HEK293 (cell line): Measurements from ENCODE around the gene GALNT4.

Experiments used
- EGR2 ChIP-seq: fragments of 450-650 bp; formaldehyde crosslinking; IDR thresholded peaks from 2 replicates; pipeline ENCODE4 v1.5.1; 2016; ENCODE audit warnings: low read depth, missing biosample characterization, missing genetic modification characterization
- KLF1 ChIP-seq: fragments of 450-650 bp; formaldehyde crosslinking; IDR thresholded peaks from 2 replicates; pipeline ENCODE4 v1.5.1; 2016; ENCODE audit warnings: missing biosample characterization, missing genetic modification characterization
- KLF7 ChIP-seq: fragments of 450-650 bp; formaldehyde crosslinking; IDR thresholded peaks from 2 replicates; pipeline ENCODE4 v1.5.1; 2016; ENCODE audit warnings: missing biosample characterization, missing genetic modification characterization, borderline replicate concordance
- ZNF140 ChIP-seq: fragments of 450-650 bp; formaldehyde crosslinking; IDR thresholded peaks from 2 replicates; pipeline ENCODE4 v1.5.1; 2016; ENCODE audit warnings: missing biosample characterization, missing genetic modification characterization
- ZNF24 ChIP-seq: fragments of 450-650 bp; formaldehyde crosslinking; IDR thresholded peaks from 2 replicates; pipeline ENCODE4 v1.5.1; 2016; ENCODE audit warnings: missing biosample characterization, missing genetic modification characterization
- ZNF404 ChIP-seq: fragments of 450-650 bp; formaldehyde crosslinking; IDR thresholded peaks from 2 replicates; pipeline ENCODE4 v1.5.1; 2017; ENCODE audit warnings: missing biosample characterization, missing genetic modification characterization
- ZNF660 ChIP-seq: fragments of 450-650 bp; IDR thresholded peaks from 2 replicates; pipeline ENCODE4 v1.5.1; 2018; ENCODE audit warnings: missing biosample characterization, mild to moderate bottlenecking, missing genetic modification characterization
- ZNF670 ChIP-seq: fragments of 450-650 bp; formaldehyde crosslinking; IDR thresholded peaks from 2 replicates; pipeline ENCODE4 v1.5.1; 2016; ENCODE audit warnings: missing biosample characterization, missing genetic modification characterization, low read depth
- ZNF707 ChIP-seq: fragments of 450-650 bp; formaldehyde crosslinking; IDR thresholded peaks from 2 replicates; pipeline ENCODE4 v1.5.1; 2016; ENCODE audit warnings: missing biosample characterization, missing genetic modification characterization
- TF ChIP-seq, protein P1 (sequence below): fragments of 450-650 bp; formaldehyde crosslinking; IDR thresholded peaks from 2 replicates; pipeline ENCODE4 v1.5.1; 2016; ENCODE audit warnings: missing biosample characterization, missing genetic modification characterization
- TF ChIP-seq, protein P2 (sequence below): fragments of 450-650 bp; formaldehyde crosslinking; IDR thresholded peaks from 2 replicates; pipeline ENCODE4 v1.5.1; 2016; ENCODE audit warnings: missing biosample characterization, missing genetic modification characterization

DNA sequence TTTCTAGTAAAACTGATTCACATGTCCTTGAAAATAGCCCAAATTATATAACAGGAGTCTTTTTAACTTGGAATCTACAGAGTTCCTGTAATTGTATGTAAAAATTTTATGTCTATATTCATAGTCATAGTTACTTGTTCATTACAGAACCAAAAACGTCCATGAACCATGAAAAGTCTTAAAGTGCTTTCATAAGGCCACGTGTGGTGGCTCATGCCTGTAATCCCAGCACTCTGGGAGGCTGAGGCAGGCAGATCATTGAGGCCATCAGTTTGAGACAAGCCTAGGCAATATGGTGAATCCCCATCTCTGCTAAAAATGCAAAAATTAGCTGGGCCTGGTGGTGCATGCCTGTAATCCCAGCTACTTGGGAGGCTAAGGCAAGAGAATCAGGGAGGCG lies 48.4 kb downstream of the GALNT4 start:
- TF ChIP-seq, protein P1, sequence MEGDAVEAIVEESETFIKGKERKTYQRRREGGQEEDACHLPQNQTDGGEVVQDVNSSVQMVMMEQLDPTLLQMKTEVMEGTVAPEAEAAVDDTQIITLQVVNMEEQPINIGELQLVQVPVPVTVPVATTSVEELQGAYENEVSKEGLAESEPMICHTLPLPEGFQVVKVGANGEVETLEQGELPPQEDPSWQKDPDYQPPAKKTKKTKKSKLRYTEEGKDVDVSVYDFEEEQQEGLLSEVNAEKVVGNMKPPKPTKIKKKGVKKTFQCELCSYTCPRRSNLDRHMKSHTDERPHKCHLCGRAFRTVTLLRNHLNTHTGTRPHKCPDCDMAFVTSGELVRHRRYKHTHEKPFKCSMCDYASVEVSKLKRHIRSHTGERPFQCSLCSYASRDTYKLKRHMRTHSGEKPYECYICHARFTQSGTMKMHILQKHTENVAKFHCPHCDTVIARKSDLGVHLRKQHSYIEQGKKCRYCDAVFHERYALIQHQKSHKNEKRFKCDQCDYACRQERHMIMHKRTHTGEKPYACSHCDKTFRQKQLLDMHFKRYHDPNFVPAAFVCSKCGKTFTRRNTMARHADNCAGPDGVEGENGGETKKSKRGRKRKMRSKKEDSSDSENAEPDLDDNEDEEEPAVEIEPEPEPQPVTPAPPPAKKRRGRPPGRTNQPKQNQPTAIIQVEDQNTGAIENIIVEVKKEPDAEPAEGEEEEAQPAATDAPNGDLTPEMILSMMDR (tag by site-specific recombination), result no peak
- TF ChIP-seq ZNF660 (no peak), KLF1 (tag by site-specific recombination) (no peak), ZNF140 (no peak), ZNF670 (no peak), ZNF404 (tag by site-specific recombination) (no peak), ZNF24 (tag by site-specific recombination) (no peak), EGR2 (tag by site-specific recombination) (no peak), ZNF707 (tag by site-specific recombination) (no peak), KLF7 (tag by site-specific recombination) (no peak)
- TF ChIP-seq, protein P2, sequence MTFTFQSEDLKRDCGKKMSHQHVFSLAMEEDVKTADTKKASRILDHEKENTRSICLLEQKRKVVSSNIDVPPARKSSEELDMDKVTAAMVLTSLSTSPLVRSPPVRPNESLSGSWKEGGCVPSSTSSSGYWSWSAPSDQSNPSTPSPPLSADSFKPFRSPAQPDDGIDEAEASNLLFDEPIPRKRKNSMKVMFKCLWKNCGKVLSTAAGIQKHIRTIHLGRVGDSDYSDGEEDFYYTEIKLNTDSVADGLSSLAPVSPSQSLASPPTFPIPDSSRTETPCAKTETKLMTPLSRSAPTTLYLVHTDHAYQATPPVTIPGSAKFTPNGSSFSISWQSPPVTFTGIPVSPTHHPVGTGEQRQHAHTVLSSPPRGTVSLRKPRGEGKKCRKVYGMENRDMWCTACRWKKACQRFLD (tag by site-specific recombination), result no peak
